RCC 7860 (cell line): ENCODE data around the gene POLD3.

ENCODE experiments used
- DNase-seq: peaks from one replicate; pipeline ENCODE4 v3.0.0-alpha.2; 2015; ENCODE audit warnings: low spot score
- FAIRE-seq: peaks from 2 replicates; lab custom pipeline; 2012; peaks lifted over from hg19 to GRCh38; lab: Jason Lieb, UNC

POLD3 gene, protein sequence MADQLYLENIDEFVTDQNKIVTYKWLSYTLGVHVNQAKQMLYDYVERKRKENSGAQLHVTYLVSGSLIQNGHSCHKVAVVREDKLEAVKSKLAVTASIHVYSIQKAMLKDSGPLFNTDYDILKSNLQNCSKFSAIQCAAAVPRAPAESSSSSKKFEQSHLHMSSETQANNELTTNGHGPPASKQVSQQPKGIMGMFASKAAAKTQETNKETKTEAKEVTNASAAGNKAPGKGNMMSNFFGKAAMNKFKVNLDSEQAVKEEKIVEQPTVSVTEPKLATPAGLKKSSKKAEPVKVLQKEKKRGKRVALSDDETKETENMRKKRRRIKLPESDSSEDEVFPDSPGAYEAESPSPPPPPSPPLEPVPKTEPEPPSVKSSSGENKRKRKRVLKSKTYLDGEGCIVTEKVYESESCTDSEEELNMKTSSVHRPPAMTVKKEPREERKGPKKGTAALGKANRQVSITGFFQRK

DNA sequence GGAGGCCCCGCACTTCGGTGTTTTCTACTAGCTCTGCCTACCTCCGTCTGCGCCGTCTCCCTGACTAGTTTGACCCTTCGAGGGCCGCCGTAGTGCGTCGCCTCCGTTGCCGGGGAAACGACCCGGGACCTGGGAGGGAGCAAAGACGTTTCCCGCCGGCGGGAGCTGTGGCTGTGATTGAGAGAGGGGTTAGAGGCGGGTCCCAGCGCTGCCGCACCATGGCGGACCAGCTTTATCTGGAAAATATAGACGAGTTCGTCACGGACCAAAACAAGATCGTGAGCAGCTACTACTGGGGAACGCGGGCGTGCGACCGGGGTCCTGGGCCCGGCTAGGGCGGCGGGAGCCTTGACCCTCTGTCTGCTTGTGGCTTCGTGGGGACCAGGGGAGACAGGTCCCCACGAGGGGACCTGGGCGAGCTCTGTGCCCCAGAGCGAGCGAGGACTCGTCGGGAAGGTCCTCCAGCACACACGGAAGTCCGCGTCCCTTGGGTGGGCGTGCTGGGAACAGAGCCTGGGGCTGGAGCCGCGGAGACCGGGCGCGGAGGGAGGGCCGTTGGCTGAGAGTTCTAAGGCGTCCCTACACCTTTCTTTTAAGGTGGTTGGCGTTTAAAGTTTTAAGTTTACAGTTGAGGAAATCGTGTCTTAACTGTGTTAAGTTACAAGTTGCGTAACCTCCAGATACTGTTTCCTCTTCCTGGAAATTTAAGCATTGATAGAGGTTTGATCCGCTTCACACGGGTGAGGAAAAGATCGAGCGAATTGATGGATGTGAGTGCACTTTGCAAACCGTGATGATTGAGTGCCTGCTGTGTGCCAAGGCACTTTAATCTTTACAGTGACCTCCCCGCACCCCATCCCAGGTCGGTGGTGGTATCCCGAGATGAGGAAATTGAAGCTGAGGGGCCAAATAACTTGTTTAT is at the start of gene POLD3:
Gene POLD3 (plus strand): TSS at position 142 of the 922 bp plus-strand sequence. CDS start 77 bp downstream, at position 219.
- peak; percentile 73 for DNase-seq
- FAIRE-seq = peak; percentile 29

DNA sequence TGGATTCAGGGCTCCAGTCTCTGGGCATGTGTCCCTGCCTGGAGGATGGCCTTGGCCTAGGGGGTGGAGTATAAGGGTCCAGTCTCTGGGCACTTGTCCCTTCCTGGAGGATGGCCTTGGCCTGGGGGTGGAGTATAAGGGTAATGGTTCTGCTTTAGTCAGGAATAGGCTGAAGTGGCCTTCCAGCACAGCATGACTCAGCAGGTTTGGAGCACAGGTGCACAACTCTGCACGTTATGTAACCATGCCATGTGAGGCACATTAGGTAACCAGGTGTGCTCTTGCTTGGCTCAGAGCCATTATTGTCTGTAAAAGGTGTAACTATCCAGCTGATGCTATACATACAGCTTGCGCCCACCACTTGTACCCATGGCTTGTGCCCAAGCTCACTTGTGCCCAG is 48.4 kb upstream of the POLD3 start:
- FAIRE-seq (no peak), DNase-seq (no peak)

DNA sequence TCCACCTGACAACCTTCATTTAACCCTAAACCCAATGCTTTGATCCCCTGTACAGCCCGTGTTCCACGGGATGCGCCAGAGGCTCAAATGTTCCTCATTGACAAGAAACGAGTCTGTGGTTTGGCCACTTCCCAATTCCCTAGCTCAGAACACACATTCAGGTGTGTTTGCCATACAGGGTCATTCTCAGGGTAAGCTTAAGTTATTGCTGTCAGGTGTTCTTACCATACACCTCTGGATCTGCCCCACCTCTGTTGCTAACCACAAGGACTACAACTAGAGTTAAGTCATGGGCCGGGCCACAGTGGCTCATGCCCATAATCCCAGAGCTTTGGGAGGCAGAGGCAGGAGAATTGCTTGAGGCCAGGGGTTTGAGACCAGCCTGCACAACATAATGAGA is 45.6 kb upstream of the POLD3 start:
- DNase-seq = no peak
- no peak for FAIRE-seq

DNA sequence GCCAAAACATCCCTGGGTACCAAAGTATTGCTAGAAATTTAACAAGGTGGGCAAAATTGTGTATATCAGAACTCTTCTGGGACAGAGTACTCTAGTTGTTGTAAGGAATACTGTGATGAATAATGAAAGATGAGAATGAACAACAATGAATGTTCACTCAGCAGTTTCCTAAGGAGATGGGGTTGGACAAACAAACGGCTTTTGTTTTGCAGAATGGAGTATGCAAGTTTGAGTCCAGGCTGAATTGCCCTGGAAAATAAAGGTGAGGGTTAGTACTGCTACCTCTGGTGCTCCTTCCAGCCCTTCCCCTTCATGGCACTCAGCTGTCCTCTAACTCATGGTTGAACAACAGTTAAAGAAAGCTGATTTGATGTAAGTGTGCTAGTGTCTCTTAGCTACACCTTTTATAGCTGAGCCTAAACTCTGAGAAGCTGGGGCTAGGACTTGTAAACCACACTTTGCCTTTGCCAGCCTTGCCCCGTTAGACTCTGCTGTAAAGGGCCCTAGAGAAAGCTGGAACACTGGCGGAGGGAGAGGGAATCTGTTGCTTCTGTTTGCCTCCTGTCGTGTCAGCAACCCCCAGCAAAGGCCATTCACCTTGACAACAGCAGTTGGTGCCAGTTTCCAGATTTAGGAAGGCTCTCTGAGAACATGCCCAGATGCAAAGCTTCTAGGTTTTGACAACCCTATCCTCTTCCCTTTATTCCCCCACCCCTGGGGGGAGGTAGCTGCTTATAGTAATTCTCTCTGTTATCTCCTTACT is 41.2 kb upstream of the POLD3 start:
- DNase-seq (no peak), FAIRE-seq (no peak)

DNA sequence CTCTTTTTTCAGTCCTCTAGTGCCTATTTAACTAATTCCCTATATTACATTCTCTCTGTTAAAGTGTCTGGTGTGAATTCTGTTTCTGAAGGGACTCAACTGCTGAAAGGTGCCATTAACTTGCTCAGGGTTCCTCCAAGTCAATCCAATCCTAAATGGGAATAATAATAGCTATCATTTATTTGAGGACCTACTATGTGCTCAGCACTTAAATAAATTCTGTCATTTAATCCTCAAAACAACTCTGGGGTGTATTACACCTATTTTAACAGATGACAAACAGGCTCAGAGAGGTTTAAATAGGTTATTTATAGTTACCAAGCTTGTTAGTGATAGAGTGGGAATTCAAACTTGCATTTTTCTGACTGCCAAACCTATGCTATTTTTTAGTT is 40.6 kb upstream of the POLD3 start:
- DNase-seq = no peak
- FAIRE-seq = no peak

DNA sequence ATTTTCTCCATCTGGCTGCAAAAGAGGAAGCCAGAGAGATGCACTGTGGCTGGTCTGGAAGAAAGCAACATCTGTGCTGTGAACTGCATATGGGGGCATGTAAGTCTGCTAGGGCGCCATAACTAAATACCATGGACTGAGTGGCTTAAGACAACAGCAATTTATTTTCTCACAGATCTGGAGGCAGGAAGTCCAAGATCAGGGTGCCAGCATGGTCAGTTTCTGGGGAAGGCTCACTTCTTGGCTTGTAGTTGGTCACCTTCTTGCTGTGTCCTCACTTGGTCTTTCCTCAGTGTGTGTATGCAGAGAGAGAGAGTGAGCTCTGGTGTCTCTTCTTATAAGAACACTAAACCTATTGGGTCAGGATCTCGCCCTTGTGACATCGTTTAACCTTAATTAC is 34.9 kb upstream of the POLD3 start:
- DNase-seq (no peak), FAIRE-seq (no peak)

DNA sequence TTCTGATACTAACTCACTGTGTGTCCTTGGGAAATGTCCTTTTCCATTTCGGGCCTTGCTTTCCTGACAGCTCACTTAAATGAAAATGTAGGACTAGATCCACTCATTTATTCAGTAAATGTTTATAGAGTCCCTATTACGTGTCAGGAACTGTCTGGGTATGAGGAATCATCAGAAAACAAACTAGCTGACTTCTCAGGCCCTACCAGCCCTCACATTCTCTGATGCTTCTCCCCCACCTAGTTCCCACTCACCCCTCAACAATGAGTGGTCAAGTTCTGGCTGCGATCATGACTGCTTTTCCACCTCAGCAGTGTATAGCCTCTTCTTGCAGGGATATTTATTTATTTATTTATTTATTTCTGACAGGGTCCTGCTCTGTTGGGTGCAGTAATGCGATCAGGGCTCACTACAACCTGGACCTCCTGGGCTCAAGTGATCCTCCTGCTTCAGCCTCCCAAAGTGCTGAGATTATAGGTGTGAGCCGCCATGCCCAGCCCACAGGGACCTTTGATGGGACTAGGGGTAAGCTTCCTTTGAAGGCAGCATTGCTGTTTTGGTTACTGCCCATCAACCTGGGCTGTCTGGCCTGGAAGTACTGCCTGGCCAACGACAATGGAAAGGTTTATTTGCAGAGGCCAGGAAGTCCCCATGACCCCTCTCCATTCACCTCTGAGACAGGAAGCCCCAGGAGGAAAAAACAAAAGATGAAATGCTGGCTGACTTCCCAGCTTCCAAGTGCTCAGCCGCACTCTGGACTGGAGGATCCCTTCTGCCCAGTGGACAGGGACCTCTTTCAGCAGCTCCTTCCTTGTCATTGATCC is 33.1 kb upstream of the POLD3 start:
- FAIRE-seq (no peak), DNase-seq (no peak)

DNA sequence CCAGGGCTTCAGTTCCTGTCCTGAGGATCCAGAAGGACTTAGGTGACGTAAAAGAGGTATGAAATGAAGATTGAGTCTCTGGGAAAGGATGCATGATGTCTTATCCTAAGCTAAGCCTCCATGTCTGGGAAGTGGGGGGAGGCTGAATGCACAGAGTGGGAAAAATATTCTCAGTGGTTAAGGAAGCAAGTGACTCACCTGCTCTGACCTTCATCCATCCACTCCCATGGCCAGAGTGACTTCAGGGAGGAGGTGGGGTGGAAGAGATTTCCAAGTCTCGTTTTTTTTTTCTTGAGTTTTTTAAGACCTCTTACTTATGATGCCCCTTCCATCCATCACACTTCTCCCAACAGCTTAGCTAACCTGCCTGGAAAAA is 32.5 kb upstream of the POLD3 start:
- DNase-seq = no peak
- no peak for FAIRE-seq

DNA sequence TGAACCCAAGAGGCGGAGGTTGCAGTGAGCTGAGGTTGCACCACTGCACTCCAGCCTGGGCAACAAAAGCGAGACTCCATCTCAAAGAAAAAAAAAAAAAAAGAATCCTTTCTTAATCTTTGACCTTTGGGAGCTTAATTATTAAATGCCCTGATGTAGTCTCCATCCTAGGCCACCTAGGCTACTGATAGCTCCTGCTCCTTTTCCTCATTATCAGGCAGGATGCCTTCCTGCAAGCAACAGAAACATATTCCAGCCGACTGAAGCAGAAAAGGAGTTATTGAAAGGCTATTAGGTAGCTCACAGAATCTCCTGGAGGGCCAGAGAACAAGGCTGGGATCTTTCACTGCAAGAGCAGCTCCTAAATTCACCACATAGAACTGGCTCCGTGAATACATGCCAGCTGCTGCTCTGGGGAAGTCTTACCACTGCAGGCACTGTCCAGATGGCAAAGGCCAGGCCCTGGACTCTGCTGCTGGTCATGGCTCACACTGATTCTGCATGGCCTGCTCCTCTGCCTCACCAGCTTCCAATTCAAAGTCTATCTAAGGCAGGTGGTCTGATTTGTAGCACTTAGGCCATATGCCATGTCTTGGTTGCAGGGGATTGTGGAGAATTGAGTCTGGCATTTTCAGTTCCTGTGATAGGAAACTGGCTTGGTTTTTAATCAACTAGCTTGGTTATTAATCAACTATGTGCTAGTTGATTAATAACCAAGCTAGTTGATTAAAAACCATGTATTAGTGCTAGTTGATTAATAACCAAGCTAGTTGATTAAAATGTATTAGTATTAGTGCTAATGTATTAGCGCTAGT is 26.0 kb upstream of the POLD3 start:
- FAIRE-seq = no peak
- DNase-seq = no peak

DNA sequence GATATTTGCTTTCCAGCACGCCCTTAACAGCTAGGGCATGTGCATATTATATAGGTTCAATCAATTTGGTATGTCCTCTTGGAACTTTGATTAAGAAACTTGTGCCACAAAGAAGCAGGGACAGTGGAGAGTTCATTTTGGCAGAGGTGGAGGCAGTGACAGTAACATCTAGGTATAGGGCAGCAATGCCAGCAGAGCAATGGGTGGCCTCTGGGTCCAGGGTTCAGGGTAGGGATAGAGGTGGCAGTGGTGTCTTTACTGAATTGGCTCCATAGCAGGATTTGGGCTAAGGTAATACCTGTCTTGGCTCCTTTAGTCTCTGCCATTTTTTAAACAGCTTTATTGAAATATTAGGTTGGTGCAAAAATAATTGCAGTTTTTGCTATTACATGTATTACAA is 24.4 kb upstream of the POLD3 start:
- FAIRE-seq = no peak
- no peak for DNase-seq

DNA sequence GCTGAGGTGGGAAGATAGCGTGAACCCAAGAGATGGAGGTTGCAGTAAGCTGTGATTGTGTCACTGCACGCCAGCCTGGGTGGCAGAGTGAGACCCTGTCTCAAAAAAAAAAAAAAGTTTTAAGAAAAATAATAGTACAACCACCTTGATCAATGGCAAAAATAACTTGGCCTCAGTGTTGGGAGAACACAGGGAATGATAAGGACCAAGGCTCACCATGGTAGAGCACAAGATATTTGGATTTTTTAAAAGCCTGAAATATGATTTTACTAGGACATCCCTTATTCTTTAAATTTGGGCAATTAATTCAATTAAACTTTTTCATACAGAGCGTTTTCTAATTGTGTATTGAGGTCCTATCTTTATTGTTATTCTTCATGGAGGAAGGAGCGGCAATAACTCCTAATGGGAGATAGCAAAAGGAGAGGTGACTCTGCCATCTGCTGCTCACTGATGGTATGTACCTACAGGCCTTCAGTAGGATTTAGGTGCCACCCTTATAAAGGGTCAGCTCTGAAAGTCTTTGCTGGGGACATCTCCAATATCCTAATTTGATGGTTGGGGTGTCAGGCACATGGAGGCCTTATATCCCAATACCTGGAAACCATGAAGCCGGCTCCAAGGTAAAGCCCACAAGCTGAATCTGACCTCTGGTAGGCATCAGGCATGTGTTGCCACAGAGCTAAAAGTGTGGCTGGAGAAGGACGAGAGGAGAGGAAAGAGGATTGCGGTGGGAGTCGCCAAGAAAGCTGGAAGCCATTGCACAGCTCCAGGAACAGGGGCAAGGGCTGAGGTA is 21.9 kb upstream of the POLD3 start:
- no peak for FAIRE-seq

DNA sequence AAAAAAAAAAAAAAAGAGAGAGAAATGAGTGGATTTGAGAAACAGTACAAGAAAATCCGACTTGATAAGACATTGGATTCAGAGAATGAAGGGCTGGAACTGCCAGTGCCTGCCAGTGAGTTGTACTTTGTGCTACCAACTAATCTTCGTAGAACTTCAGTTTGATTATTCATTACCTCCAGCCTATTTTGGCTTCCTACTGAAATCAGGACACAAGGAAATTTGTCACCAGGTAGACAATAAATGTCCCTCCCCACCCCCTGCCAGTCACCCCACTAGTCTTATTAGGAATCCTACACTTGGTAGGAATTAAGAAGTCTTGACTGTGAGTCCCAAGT is 21.4 kb upstream of the POLD3 start:
- no peak for FAIRE-seq
- no peak for DNase-seq

More for the DNA sequence above, 21.9 kb upstream of the POLD3 start:
- DNase-seq = peak; percentile 20

DNA sequence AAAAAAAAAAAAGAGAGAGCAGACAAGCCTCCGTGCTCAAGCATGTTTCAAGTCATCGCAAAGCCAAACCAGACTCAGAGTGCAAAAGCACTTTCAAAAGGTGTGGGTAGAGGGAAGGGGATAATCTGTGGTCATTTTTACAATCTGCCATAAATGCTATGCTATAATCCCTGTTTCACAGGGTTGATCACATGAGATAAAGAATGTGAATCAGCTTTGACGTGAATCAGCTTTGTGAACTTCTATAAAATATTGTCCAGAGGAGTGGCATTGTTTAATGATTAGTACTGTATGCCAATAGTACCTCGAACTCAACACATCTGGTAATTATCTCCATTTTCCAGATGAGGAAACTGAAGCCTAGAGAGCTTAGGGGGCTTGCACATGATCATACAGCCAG is 20.0 kb upstream of the POLD3 start:
- DNase-seq (no peak), FAIRE-seq (no peak)

DNA sequence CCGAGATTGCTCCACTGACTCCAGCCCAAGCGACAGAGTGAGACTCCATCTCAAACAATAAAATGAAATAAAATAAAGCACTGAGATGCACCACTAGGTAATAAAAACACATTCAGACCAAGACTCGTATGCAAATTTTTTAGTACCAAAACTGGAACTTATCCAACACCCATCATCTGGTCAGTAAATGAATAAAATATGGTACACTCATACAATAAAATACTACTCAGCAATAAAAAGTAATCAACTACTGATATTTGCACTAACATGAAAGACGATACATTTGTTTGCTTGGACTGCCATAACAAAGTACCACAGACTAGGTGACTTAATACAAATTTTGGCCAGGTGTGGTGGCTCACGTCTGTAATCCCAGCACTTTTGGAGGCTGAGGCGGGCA is 17.8 kb upstream of the POLD3 start:
- no peak for FAIRE-seq
- no peak for DNase-seq

DNA sequence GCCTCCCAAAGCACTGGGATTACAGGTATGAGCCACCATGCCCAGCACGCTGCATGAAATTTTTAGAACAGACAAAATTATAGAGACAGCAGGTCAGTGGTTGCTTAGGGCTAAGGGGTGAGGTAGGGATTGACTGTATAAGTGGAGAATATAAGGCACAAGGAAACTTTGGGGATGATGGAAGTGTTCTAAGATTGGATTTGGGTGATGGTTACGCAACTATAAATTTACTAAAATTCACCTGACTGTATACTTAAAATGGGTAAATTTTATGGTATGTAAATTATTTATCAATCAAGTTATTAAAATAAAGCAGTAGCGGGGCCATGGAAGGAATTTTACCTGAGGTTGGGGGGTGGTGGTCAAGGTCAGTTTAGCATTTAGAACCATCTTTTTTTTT is 16.4 kb upstream of the POLD3 start:
- FAIRE-seq (no peak), DNase-seq (no peak)

DNA sequence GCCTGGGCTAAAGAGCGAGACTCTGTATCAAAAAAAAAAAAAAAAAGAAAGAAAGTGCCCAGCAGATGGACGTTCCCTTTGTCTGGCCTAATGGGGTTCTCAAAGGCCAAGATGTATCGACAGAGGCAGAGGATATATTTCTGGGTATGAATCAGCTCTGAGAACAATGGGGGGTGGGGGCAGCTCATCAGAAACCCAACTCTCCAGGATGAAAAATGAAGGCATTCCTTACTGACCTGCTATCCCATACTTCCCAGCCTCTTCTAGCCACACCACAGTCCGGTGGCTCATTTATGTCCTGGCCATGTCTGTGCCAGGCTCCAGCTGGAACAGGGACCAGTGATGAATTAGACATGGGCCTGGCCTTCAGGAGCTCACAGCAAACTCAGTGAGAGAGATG is 15.2 kb upstream of the POLD3 start:
- DNase-seq (no peak), FAIRE-seq (no peak)

DNA sequence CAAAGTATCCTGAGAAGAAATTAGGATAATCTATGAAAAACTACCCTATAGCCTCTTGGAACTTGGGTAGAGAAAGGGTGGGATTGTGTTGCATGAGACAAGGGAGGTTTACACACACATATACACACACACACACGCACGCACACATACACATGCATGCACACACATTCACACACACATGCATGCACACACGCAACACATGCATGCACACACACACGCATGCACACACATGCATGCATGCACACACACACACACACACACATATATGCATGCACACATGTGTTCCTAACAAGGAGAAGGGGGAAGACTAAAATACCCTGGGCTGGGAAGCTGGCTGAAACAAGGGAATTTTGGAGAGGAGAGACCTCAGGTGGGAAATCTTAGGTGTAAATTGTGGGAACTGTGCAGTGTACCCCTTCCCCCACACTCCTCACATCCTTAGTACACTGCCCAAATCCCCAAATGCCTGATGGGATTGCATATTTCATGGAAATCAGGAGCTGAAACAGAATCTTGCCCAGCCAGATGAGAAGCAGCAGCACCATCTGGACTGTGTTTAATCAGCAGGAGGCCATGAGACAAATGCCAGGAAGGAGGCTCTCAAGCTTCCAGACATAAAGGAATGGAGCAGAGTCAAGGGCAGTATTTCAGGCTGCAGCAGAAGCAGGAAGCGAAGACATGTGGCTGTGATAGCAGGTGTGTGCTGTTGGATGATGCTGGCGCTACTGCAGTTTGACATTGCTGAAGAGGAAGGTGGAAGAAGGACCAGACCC is 14.6 kb upstream of the POLD3 start:
- no peak for FAIRE-seq
- no peak for DNase-seq
